TTC549 (cell line): ENCODE measurements around the gene S100A3.
"Not testable (repeated sequence)": the region's sequence is repeated elsewhere in the genome, so short reads cannot be mapped to it uniquely, and the experiment has no call there.

Source experiments
- FAIRE-seq: peaks from 2 replicates; lab custom pipeline; 2012; peaks lifted over from hg19 to GRCh38; lab: Jason Lieb, UNC

S100A3 gene

GRCh38 chr1:153548722-153549688 lies at the start of gene S100A3:
TSS of gene S100A3 (minus strand) at chr1:153549258. CDS start at chr1:153548485, 773 bp downstream.
- no peak for FAIRE-seq

GRCh38 chr1:153598309-153599172 lies 49.5 kb upstream of the S100A3 start:
- no peak for FAIRE-seq

GRCh38 chr1:153597206-153597605 lies 48.1 kb upstream of the S100A3 start:
- no peak for FAIRE-seq

- FAIRE-seq: no peak
These were observed 43.7 kb upstream of the S100A3 start for GRCh38 chr1:153592748-153593147.

GRCh38 chr1:153588482-153588881 lies 39.4 kb upstream of the S100A3 start:
- FAIRE-seq: peak; percentile 62

- FAIRE-seq: not testable (repeated sequence)
These were observed 39.0 kb upstream of the S100A3 start for GRCh38 chr1:153588033-153588432.

GRCh38 chr1:153587314-153587713 lies 38.3 kb upstream of the S100A3 start:
- FAIRE-seq: no peak

GRCh38 chr1:153586347-153586746 lies 37.3 kb upstream of the S100A3 start:
- no peak for FAIRE-seq

- no peak for FAIRE-seq
These were observed 35.9 kb upstream of the S100A3 start for GRCh38 chr1:153585006-153585405.

GRCh38 chr1:153583976-153584375 lies 34.9 kb upstream of the S100A3 start:
- peak; percentile 86 for FAIRE-seq

GRCh38 chr1:153583514-153583913 lies 34.5 kb upstream of the S100A3 start:
- not testable (repeated sequence) for FAIRE-seq

- FAIRE-seq: not testable (repeated sequence)
These were observed 33.8 kb upstream of the S100A3 start for GRCh38 chr1:153582836-153583235.

- FAIRE-seq: no peak
These were observed 29.9 kb upstream of the S100A3 start for GRCh38 chr1:153578936-153579335.

GRCh38 chr1:153578490-153578889 lies 29.4 kb upstream of the S100A3 start:
- FAIRE-seq: no peak

GRCh38 chr1:153577624-153578051 lies 28.6 kb upstream of the S100A3 start:
- no peak for FAIRE-seq

GRCh38 chr1:153577138-153577537 lies 28.1 kb upstream of the S100A3 start:
- FAIRE-seq: no peak

GRCh38 chr1:153575497-153575896 lies 26.4 kb upstream of the S100A3 start:
- FAIRE-seq: not testable (repeated sequence)

GRCh38 chr1:153575081-153575491 lies 26.0 kb upstream of the S100A3 start:
- not testable (repeated sequence) for FAIRE-seq

GRCh38 chr1:153573351-153573750 lies 24.3 kb upstream of the S100A3 start:
- no peak for FAIRE-seq

- peak; percentile 78 for FAIRE-seq
These were observed 23.5 kb upstream of the S100A3 start for GRCh38 chr1:153572569-153573015.

GRCh38 chr1:153571706-153572105 lies 22.6 kb upstream of the S100A3 start:
- no peak for FAIRE-seq

GRCh38 chr1:153570874-153571273 lies 21.8 kb upstream of the S100A3 start:
- FAIRE-seq: no peak

- FAIRE-seq: no peak
These were observed 20.4 kb upstream of the S100A3 start for GRCh38 chr1:153569465-153569864.
